Skin epidermis (tissue), 12 donors: ENCODE results near the gene MGRN1.
"Not testable (repeated sequence)": the region's sequence is repeated elsewhere in the genome, so short reads cannot be mapped to it uniquely, and the experiment has no call there.

Experiments used
- H3K27ac ChIP-seq, 21 experiments: fragments of 200-600 bp; sonication (generic) in 11 of 21; one replicate each; pipeline ENCODE4 v1.5.0; 2020; ENCODE audit warnings: mild to moderate bottlenecking in 3 of 21, inconsistent platforms in 2 of 21, moderate library complexity in 2 of 21
- H3K4me3 ChIP-seq, 7 experiments: fragments of 200-600 bp; sonication (generic) in 2 of 7; one replicate each; pipeline ENCODE4 v1.5.0; 2020; ENCODE audit warnings: inconsistent platforms in 2 of 7, mild to moderate bottlenecking in 2 of 7, moderate library complexity in 1 of 7

The MGRN1 gene

DNA sequence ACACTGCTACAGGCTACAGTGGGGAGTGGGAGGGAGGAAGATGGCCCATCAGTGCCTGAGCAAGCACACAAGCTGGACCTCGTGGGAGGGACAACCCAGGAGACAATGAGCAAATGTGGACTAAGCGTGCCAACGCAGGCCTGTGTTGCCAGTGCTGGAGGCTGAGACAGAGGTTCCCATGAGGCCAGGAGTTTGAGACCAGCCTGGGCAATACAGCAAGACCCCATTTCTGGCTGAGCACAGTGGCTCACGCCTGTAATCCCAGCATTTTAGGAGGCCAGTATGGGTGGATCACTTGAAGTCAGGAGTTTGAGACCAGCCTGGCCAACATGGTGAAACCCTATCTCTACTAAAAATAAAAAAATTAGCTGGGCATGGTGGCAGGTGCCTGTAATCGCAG lies 113.7 kb downstream of the MGRN1 start:
- H3K4me3 ChIP-seq, H3K27ac ChIP-seq: not testable (repeated sequence)
